Fibroblast of villous mesenchyme (primary cell): Measurements from ENCODE around the gene KCNS3. TPM values are rescaled to one million over a fixed set of nuclear protein-coding genes. Genes with fewer than 3 reads are reported as not detected.

Source experiments
- DNase-seq: peaks from one replicate; pipeline ENCODE4 v3.0.0-alpha.2; 2010; ENCODE audit warnings: low read depth
- H3K4me3 ChIP-seq: 2 replicates; pipeline ENCODE4 v1.5.1; 2011; ENCODE audit warnings: low read depth, mild to moderate bottlenecking, low read length
- total RNA-seq: library from RNA; depleted of rRNA; stranded (reverse); fragments of >200 nt; gene quantifications from 2 replicates; pipeline ENCODE4 v1.2.3, GENCODE V29; 2012
- TF ChIP-seq, protein P1 (sequence below): IDR thresholded peaks from 2 replicates; pipeline ENCODE4 v1.5.1; 2012; ENCODE audit warnings: low read depth, mild to moderate bottlenecking, low read length; ENCODE audit not compliant: insufficient read depth

KCNS3 gene
- total RNA-seq, 1 donor, result 3.0 TPM

- no peak overlapping the region for H3K4me3 ChIP-seq
- DNase-seq, result no peak
- TF ChIP-seq, protein P1, sequence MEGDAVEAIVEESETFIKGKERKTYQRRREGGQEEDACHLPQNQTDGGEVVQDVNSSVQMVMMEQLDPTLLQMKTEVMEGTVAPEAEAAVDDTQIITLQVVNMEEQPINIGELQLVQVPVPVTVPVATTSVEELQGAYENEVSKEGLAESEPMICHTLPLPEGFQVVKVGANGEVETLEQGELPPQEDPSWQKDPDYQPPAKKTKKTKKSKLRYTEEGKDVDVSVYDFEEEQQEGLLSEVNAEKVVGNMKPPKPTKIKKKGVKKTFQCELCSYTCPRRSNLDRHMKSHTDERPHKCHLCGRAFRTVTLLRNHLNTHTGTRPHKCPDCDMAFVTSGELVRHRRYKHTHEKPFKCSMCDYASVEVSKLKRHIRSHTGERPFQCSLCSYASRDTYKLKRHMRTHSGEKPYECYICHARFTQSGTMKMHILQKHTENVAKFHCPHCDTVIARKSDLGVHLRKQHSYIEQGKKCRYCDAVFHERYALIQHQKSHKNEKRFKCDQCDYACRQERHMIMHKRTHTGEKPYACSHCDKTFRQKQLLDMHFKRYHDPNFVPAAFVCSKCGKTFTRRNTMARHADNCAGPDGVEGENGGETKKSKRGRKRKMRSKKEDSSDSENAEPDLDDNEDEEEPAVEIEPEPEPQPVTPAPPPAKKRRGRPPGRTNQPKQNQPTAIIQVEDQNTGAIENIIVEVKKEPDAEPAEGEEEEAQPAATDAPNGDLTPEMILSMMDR, result no peak
Observed at GRCh38 chr2:17965196-17965595, 86.7 kb downstream of the KCNS3 start.

DNA sequence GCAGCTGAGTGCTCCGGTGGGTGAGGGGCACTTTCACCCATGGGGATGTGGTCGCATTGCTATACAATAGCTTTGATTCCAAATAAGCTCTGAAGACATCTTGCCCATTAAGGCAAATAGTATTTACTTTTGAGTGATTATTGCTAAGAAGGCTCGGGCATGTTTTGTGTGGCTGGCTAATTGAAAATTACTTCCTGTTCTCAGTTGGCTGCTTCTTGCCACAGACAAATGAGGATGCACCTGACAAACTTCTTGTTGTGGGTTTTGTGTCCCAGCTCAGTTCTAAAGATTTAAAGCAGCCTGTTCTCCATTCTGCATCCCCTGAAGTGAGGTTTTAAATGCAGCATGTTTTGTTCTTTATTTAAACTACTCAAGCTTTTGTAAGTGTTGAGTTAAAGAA, 88.3 kb downstream of the KCNS3 start:
- H3K4me3 ChIP-seq, result no peak overlapping the region
- no peak for DNase-seq
- TF ChIP-seq, protein P1, result no peak

- DNase-seq, result no peak
- TF ChIP-seq, protein P1, result no peak
- H3K4me3 ChIP-seq, result no peak overlapping the region
Observed at GRCh38 chr2:17969661-17970060, 91.2 kb downstream of the KCNS3 start.

- TF ChIP-seq, protein P1, result no peak
Observed at GRCh38 chr2:17971531-17972125, 93.2 kb downstream of the KCNS3 start.

DNA sequence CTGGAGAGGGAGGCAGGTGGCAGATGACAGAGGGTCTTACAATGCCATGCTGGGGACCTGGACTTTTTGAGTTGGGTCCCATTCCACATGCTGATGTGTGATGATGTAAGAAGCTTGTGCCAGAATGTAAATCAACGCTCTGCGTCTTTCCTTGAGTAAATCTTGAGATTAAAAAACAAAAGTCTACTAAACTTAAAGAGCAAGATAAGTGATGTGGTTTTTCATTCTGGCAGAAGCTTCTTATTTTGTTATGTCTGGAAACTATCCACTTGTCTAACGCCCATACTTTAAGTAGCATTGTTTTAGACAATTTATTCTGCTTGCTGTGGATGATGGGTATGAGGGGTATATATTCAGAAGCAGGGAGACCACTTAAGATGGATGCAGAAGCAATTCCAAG, 94.5 kb downstream of the KCNS3 start:
- peak; percentile 26 for DNase-seq
- H3K4me3 ChIP-seq, result no peak overlapping the region
- TF ChIP-seq, protein P1, result no peak

More at GRCh38 chr2:17971531-17972125, 93.2 kb downstream of the KCNS3 start:
- peak; percentile 91 for DNase-seq
- no peak overlapping the region for H3K4me3 ChIP-seq

GRCh38 chr2:17975401-17975800, 96.9 kb downstream of the KCNS3 start:
- TF ChIP-seq, protein P1, result no peak
- DNase-seq, result no peak
- H3K4me3 ChIP-seq, result no peak overlapping the region
